Uterus (tissue), 2 donors: ENCODE measurements around the gene MYH11.

Source experiments
- POLR2A ChIP-seq, 2 donors: fragments of 450-650 bp; IDR thresholded peaks; one replicate each; pipeline ENCODE4 v1.6.1; 2016; ENCODE audit warnings: antibody characterized with exemption in 2 of 2, mild to moderate bottlenecking in 1 of 2, moderate library complexity in 1 of 2
- TF ChIP-seq, protein P1 (sequence below), 4 experiments: fragments of 200-600 bp in 2 of 4; fragments of 450-650 bp in 2 of 4; sonication (generic) in 2 of 4; IDR thresholded peaks; one replicate each; pipeline ENCODE4 v1.5.1; 2016 to 2019; ENCODE audit warnings: antibody characterized with exemption in 4 of 4, mild to moderate bottlenecking in 2 of 4, moderate library complexity in 1 of 4

DNA sequence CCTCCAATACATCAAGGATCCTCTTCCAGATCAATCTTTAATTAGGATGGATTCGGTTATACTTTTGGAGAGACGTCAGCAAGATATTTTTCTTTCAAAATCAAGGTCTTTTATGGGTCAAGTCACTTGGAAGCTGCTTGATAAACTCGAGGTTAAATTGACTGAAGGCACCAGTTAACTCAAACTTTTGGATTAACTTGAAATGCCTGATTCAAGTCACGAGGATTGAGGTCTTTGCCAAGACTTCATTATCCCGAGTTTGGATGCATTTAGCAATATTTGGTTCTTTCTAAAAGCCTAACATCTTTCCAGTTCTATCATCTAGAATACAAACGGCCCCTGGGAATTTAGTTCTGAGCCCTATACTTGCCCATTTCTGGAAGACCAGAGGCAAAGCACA lies 82.9 kb downstream of the MYH11 start:
- no peak for TF ChIP-seq POLR2A (IDR thresholded peaks at IDR 0.05)
- TF ChIP-seq, protein P1, sequence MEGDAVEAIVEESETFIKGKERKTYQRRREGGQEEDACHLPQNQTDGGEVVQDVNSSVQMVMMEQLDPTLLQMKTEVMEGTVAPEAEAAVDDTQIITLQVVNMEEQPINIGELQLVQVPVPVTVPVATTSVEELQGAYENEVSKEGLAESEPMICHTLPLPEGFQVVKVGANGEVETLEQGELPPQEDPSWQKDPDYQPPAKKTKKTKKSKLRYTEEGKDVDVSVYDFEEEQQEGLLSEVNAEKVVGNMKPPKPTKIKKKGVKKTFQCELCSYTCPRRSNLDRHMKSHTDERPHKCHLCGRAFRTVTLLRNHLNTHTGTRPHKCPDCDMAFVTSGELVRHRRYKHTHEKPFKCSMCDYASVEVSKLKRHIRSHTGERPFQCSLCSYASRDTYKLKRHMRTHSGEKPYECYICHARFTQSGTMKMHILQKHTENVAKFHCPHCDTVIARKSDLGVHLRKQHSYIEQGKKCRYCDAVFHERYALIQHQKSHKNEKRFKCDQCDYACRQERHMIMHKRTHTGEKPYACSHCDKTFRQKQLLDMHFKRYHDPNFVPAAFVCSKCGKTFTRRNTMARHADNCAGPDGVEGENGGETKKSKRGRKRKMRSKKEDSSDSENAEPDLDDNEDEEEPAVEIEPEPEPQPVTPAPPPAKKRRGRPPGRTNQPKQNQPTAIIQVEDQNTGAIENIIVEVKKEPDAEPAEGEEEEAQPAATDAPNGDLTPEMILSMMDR (IDR thresholded peaks at IDR 0.05) = no peak
